SK-N-SH treated with all-trans-retinoic acid at 6 μM for 48 hours (cell line): Measurements from ENCODE around the gene CMIP.
"Not testable (repeated sequence)": the region's sequence is repeated elsewhere in the genome, so short reads cannot be mapped to it uniquely, and the experiment has no call there.

Experiments
- ATAC-seq: fragments of 200-7000 bp; cut with Tn5 transposase; 3 replicates; pipeline ENCODE4 v1.9.1; 2020; ENCODE audit warnings: mild to moderate bottlenecking, moderate library complexity
- BACH2 ChIP-seq: fragments of 250-450 bp; sonication (Bioruptor Pico); IDR thresholded peaks from 2 replicates; pipeline ENCODE4 v1.9.0; 2021; ENCODE audit warnings: mild to moderate bottlenecking, borderline replicate concordance
- CSDC2 ChIP-seq: fragments of 250-450 bp; sonication (Bioruptor Pico); IDR thresholded peaks from 2 replicates; pipeline ENCODE4 v1.5.0; 2020; ENCODE audit warnings: mild to moderate bottlenecking, moderate library complexity
- ESRRG ChIP-seq: fragments of 250-450 bp; sonication (Bioruptor Pico); IDR thresholded peaks from 2 replicates; pipeline ENCODE4 v1.6.1; 2021; ENCODE audit warnings: mild to moderate bottlenecking
- GLIS3 ChIP-seq: fragments of 250-450 bp; sonication (Bioruptor Pico); IDR thresholded peaks from 2 replicates; pipeline ENCODE4 v1.5.0; 2020; ENCODE audit warnings: mild to moderate bottlenecking, moderate library complexity
- ISL1 ChIP-seq: fragments of 250-450 bp; sonication (Bioruptor Pico); IDR thresholded peaks from 2 replicates; pipeline ENCODE4 v2.1.2; 2022; ENCODE audit warnings: mild to moderate bottlenecking, moderate library complexity
- OSR1 ChIP-seq: fragments of 250-450 bp; sonication (Bioruptor Pico); IDR thresholded peaks from 2 replicates; pipeline ENCODE4 v1.8.0; 2022; ENCODE audit warnings: moderate library complexity, mild to moderate bottlenecking, inconsistent platforms
- PPARA ChIP-seq: fragments of 250-450 bp; sonication (Bioruptor Pico); IDR thresholded peaks from 2 replicates; pipeline ENCODE4 v1.5.0; 2020; ENCODE audit warnings: mild to moderate bottlenecking, borderline replicate concordance
- RARB ChIP-seq: fragments of 250-450 bp; sonication (Bioruptor Pico); IDR thresholded peaks from 2 replicates; pipeline ENCODE4 v1.8.0; 2021; ENCODE audit warnings: mild to moderate bottlenecking, moderate library complexity
- SNAI2 ChIP-seq: fragments of 250-450 bp; sonication (Bioruptor Pico); IDR thresholded peaks from 2 replicates; pipeline ENCODE4 v1.5.0; 2020; ENCODE audit warnings: mild to moderate bottlenecking, moderate library complexity
- TCF4 ChIP-seq: fragments of 250-450 bp; sonication (Bioruptor Pico); IDR thresholded peaks from 2 replicates; pipeline ENCODE4 v1.8.0; 2021; ENCODE audit warnings: mild to moderate bottlenecking, moderate library complexity, borderline replicate concordance
- ZFP3 ChIP-seq: fragments of 250-450 bp; sonication (Bioruptor Pico); IDR thresholded peaks from 2 replicates; pipeline ENCODE4 v1.5.0; 2020; ENCODE audit warnings: mild to moderate bottlenecking, moderate library complexity
- ZFP30 ChIP-seq: fragments of 450-650 bp; formaldehyde crosslinking; IDR thresholded peaks from 2 replicates; pipeline ENCODE4 v1.5.0; 2022; ENCODE audit warnings: mild to moderate bottlenecking, moderate library complexity
- ZNF565 ChIP-seq: fragments of 450-650 bp; formaldehyde crosslinking; conservative IDR thresholded peaks from 2 replicates; pipeline ENCODE4 v1.5.0; 2020; ENCODE audit warnings: low read depth, mild to moderate bottlenecking, moderate library complexity
- ZNF70 ChIP-seq: fragments of 450-650 bp; formaldehyde crosslinking; IDR thresholded peaks from 2 replicates; pipeline ENCODE4 v1.5.0; 2020; ENCODE audit warnings: mild to moderate bottlenecking, moderate library complexity
- ZNF8 ChIP-seq: fragments of 450-650 bp; formaldehyde crosslinking; IDR thresholded peaks from 2 replicates; pipeline ENCODE4 v1.5.0; 2020; ENCODE audit warnings: mild to moderate bottlenecking, moderate library complexity
- TF ChIP-seq, protein P1 (sequence below): fragments of 250-450 bp; sonication (Bioruptor Pico); IDR thresholded peaks from 2 replicates; pipeline ENCODE4 v1.5.1; 2021; ENCODE audit warnings: mild to moderate bottlenecking, moderate library complexity
- TF ChIP-seq, protein P2 (sequence below): fragments of 250-450 bp; sonication (Bioruptor Pico); IDR thresholded peaks from 2 replicates; pipeline ENCODE4 v1.8.0; 2020; ENCODE audit warnings: mild to moderate bottlenecking, moderate library complexity, borderline replicate concordance
- TF ChIP-seq, protein P3 (sequence below): fragments of 250-450 bp; sonication (Bioruptor Pico); IDR thresholded peaks from 2 replicates; pipeline ENCODE4 v1.5.0; 2020; ENCODE audit warnings: mild to moderate bottlenecking, moderate library complexity
- TF ChIP-seq, protein P4 (sequence below): fragments of 250-450 bp; sonication (Bioruptor Pico); IDR thresholded peaks from 2 replicates; pipeline ENCODE4 v1.5.1; 2020; ENCODE audit warnings: low read depth, mild to moderate bottlenecking, moderate library complexity
- TF ChIP-seq, protein P5 (sequence below): fragments of 250-450 bp; sonication (Bioruptor Pico); IDR thresholded peaks from 2 replicates; pipeline ENCODE4 v1.8.0; 2021; ENCODE audit warnings: low read depth, mild to moderate bottlenecking, moderate library complexity, borderline replicate concordance

CMIP gene

DNA sequence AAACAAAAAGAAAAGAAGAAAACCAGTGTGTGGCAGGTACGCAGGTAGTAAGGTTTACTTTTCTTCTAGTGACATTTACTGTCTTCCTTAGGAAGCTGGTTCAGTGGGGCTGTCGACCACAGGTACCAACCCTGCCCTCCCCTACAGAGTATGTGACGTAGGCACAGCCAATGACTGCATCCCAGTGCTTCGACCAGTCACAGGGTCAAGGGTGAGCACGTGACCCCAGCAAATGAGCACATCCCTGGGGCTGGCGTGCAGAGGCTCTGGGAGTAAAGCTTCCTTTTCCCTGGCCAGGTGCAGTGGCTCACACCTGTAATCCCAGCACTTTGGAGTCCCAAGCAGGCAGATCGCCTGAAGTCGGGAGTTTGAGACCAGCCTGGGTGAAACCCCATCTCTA, 295.6 kb downstream of the CMIP start:
- TF ChIP-seq GLIS3 (CRISPR knock-in tag) (no peak), ZNF8 (no peak)
- TF ChIP-seq, all 23 proteins: peak for 0
- ATAC-seq, result no peak

DNA sequence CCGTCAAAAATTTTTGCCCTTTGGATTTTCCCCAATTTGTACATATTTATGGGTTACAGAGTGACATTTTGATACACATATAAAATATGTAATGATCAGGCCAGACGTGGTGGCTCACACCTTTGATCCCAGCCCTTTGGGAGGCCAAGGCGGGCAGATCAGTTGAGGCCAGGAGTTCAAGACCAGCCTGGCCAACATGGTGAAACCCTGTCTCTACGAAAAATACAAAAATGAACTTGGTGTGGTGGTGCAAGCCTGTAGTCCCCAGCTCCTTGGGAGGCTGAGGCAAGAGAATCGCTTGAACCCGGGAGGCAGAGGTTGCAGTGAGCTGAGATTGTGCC, 296.8 kb downstream of the CMIP start:
- ATAC-seq, result not testable (repeated sequence)

DNA sequence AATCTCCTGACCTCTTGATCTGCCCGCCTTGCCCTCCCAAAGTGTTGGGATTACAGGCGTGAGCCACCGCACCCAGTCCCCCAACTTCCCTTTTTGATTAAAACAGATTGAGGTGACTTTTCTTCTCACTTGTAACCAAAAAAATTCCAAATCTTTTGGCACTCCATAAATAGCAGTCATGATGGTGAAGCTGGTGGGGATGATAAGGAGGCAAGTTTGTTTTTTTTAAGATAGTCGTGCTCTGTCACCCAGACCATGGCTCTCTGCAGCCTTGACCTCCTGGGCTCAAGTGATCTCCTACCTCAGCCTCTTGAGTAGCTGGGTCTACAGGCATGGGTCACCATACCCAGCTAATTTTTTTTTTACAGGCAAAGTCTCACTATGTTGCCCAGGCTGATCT, 299.8 kb downstream of the CMIP start:
- TF ChIP-seq ZFP30 (no peak), SNAI2 (CRISPR knock-in tag) (no peak), GLIS3 (CRISPR knock-in tag) (no peak)
- no peak for ATAC-seq

DNA sequence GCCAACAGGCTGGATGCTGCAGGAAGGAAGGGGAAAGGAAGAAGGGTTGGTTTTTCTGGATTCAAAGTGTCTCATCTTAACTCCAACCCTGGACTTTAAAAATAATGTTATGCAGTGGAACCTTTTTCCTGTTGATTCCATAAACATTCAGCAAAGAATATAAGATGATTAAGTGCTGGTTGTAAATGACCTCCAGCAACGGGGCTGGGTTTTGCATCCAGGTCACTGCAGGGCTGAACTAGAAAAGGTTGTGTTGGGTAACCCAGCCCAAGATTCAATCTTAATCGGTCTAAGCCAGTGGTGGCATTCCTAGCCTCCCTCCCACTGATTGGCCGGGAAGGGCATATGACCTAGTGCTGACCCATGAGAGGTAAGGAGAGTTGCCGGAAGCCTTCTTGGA, 300.3 kb downstream of the CMIP start:
- ATAC-seq, result no peak
- no peak for TF ChIP-seq GLIS3 (CRISPR knock-in tag)
- no peak for TF ChIP-seq OSR1 (CRISPR knock-in tag)
- TF ChIP-seq, protein P1, sequence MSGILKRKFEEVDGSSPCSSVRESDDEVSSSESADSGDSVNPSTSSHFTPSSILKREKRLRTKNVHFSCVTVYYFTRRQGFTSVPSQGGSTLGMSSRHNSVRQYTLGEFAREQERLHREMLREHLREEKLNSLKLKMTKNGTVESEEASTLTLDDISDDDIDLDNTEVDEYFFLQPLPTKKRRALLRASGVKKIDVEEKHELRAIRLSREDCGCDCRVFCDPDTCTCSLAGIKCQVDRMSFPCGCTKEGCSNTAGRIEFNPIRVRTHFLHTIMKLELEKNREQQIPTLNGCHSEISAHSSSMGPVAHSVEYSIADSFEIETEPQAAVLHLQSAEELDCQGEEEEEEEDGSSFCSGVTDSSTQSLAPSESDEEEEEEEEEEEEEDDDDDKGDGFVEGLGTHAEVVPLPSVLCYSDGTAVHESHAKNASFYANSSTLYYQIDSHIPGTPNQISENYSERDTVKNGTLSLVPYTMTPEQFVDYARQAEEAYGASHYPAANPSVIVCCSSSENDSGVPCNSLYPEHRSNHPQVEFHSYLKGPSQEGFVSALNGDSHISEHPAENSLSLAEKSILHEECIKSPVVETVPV (CRISPR knock-in tag), result no peak
- TF ChIP-seq CSDC2, result no peak
- TF ChIP-seq ZFP3 (CRISPR knock-in tag), result no peak
- TF ChIP-seq RARB, result no peak
- no peak for TF ChIP-seq PPARA
- TF ChIP-seq, protein P2, sequence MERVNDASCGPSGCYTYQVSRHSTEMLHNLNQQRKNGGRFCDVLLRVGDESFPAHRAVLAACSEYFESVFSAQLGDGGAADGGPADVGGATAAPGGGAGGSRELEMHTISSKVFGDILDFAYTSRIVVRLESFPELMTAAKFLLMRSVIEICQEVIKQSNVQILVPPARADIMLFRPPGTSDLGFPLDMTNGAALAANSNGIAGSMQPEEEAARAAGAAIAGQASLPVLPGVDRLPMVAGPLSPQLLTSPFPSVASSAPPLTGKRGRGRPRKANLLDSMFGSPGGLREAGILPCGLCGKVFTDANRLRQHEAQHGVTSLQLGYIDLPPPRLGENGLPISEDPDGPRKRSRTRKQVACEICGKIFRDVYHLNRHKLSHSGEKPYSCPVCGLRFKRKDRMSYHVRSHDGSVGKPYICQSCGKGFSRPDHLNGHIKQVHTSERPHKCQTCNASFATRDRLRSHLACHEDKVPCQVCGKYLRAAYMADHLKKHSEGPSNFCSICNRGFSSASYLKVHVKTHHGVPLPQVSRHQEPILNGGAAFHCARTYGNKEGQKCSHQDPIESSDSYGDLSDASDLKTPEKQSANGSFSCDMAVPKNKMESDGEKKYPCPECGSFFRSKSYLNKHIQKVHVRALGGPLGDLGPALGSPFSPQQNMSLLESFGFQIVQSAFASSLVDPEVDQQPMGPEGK (CRISPR knock-in tag), result no peak

DNA sequence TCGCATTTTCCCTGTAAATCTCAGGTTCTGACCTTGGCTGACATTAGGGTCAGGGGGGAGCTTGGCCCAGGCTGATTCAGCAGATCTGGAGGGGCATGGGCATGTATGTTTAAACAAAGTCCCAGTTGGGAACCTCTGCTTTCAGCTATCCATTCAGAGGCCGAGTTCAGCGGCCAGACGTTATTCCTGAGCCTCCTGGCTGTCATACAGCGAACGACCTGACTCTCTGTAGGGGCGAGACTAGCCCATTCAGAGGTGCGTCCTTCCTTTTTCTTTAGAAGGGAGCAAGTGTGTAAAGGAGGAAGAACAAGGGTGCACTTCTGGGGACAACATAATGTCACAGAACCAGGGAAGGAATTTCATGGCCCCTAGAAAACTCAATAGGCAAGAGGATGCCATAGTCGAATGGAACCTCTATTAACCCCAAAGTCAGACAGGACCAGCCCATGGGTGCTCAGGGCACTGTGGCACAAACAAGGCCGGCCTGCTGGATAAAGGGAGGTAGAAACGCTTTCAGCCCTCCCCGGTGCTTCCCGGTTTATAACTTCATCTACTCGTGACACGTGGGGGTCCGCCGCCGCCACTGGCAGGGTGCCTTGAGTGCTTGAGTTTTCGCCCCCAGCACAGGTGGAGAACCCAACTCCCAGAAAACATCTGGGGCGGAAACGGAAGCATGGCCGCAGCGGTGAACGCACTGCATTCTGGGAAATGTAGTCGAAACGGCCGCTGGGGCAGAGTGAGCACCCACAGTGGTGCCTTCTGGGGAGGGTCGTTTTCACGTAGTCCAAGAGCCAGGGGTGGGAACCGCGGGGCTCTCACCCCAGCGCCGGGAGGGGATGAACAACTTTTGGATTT, 301.3 kb downstream of the CMIP start:
- ATAC-seq, result peak; percentile 93
- TF ChIP-seq, protein P3, sequence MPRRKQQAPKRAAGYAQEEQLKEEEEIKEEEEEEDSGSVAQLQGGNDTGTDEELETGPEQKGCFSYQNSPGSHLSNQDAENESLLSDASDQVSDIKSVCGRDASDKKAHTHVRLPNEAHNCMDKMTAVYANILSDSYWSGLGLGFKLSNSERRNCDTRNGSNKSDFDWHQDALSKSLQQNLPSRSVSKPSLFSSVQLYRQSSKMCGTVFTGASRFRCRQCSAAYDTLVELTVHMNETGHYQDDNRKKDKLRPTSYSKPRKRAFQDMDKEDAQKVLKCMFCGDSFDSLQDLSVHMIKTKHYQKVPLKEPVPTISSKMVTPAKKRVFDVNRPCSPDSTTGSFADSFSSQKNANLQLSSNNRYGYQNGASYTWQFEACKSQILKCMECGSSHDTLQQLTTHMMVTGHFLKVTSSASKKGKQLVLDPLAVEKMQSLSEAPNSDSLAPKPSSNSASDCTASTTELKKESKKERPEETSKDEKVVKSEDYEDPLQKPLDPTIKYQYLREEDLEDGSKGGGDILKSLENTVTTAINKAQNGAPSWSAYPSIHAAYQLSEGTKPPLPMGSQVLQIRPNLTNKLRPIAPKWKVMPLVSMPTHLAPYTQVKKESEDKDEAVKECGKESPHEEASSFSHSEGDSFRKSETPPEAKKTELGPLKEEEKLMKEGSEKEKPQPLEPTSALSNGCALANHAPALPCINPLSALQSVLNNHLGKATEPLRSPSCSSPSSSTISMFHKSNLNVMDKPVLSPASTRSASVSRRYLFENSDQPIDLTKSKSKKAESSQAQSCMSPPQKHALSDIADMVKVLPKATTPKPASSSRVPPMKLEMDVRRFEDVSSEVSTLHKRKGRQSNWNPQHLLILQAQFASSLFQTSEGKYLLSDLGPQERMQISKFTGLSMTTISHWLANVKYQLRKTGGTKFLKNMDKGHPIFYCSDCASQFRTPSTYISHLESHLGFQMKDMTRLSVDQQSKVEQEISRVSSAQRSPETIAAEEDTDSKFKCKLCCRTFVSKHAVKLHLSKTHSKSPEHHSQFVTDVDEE (CRISPR knock-in tag), result no peak
- TF ChIP-seq BACH2 (0 out of 2 replicates have a peak, but pooled peaks have one; percentile 52), ZFP30 (0 out of 2 replicates have a peak, but pooled peaks have one; percentile 29), ZNF8 (no peak), ZNF565 (CRISPR knock-in tag) (0 out of 2 replicates have a peak, but pooled peaks have one; percentile 59), ZNF70 (CRISPR knock-in tag) (no peak), RARB (no peak)

DNA sequence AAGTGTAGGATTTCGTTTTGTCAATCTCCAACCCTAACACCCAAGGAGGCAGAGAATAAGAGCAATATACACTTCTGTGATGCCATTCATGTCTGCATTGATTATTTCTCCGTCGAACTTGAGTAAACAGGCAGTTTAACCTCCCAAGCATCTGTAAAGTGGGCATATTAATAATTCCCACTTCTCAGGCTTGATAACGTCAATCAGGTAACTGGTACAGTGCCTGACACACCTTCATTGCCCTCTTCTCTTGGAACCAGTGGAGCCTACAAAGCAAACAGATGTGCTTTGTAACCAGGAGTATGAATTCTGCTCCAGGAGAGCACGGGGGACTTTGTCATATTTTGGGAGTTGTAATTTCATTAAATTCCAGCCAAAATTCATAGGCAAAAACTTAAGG, 302.0 kb downstream of the CMIP start:
- TF ChIP-seq GLIS3 (CRISPR knock-in tag) (no peak), CSDC2 (no peak), PPARA (no peak), ZFP3 (CRISPR knock-in tag) (no peak), OSR1 (CRISPR knock-in tag) (no peak), TCF4 (CRISPR knock-in tag) (no peak), ZNF70 (CRISPR knock-in tag) (no peak), ESRRG (CRISPR knock-in tag) (no peak), ZFP30 (no peak), ZNF565 (CRISPR knock-in tag) (no peak), ISL1 (CRISPR knock-in tag) (no peak)
- TF ChIP-seq, protein P4, sequence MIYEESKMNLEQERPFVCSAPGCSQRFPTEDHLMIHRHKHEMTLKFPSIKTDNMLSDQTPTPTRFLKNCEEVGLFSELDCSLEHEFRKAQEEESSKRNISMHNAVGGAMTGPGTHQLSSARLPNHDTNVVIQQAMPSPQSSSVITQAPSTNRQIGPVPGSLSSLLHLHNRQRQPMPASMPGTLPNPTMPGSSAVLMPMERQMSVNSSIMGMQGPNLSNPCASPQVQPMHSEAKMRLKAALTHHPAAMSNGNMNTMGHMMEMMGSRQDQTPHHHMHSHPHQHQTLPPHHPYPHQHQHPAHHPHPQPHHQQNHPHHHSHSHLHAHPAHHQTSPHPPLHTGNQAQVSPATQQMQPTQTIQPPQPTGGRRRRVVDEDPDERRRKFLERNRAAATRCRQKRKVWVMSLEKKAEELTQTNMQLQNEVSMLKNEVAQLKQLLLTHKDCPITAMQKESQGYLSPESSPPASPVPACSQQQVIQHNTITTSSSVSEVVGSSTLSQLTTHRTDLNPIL (CRISPR knock-in tag), result no peak
- TF ChIP-seq, protein P5, sequence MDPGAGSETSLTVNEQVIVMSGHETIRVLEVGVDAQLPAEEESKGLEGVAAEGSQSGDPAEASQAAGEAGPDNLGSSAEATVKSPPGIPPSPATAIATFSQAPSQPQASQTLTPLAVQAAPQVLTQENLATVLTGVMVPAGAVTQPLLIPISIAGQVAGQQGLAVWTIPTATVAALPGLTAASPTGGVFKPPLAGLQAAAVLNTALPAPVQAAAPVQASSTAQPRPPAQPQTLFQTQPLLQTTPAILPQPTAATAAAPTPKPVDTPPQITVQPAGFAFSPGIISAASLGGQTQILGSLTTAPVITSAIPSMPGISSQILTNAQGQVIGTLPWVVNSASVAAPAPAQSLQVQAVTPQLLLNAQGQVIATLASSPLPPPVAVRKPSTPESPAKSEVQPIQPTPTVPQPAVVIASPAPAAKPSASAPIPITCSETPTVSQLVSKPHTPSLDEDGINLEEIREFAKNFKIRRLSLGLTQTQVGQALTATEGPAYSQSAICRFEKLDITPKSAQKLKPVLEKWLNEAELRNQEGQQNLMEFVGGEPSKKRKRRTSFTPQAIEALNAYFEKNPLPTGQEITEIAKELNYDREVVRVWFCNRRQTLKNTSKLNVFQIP, result no peak
- TF ChIP-seq, protein P1 (CRISPR knock-in tag), result no peak
- ATAC-seq, result peak; percentile 32
